GM12873 (cell line): ENCODE results near the gene R3HDM4.

ENCODE experiments used
- CTCF ChIP-seq: IDR thresholded peaks from 2 replicates; pipeline ENCODE4 v1.5.1; 2012; ENCODE audit warnings: low read depth, mild to moderate bottlenecking, moderate library complexity, low read length, control low read depth; ENCODE audit not compliant: insufficient read depth; ENCODE audit errors: missing control alignments

R3HDM4 gene

GRCh38 chr19:900302-901111 is 12.5 kb downstream of the R3HDM4 start:
- no peak for TF ChIP-seq CTCF

- no peak for TF ChIP-seq CTCF
These were observed 13.0 kb downstream of the R3HDM4 start for GRCh38 chr19:900043-900301.

DNA sequence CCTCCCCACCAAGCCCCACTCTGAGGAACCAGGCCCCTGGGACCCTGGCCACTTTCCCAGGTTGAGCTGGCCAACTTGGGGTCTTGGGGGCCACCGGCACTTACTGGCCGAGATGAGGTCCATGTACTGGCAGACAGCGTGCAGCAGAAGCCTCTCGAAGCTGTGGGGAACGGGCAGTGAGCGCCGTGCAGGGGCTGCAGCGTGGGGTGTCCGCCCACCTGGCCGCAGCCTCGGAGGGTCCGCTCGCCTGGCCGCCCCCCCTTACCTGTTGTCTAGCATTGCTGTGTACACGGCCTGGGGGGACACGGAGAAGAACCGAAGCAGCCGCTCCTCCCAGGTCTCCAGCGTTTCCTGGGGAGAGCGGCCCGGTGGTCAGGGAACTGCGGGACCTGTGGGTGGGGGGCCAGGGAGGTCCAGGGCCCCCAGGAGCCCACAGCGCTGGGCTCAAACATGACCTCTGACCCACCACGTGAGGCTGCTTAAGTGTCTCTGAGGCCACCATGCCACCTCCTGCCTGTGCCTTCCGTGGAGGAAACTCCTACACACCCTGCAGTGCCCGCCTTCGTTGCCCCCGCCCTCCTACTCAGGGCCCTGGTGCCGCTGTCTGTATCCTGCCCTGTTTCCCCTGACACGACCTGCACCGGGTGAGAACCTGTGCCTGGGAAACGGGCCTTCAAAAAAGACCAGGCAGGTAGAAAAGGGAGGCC is 13.5 kb downstream of the R3HDM4 start:
- no peak for TF ChIP-seq CTCF

- TF ChIP-seq CTCF = no peak
These were observed 14.4 kb downstream of the R3HDM4 start for GRCh38 chr19:898663-899062.

DNA sequence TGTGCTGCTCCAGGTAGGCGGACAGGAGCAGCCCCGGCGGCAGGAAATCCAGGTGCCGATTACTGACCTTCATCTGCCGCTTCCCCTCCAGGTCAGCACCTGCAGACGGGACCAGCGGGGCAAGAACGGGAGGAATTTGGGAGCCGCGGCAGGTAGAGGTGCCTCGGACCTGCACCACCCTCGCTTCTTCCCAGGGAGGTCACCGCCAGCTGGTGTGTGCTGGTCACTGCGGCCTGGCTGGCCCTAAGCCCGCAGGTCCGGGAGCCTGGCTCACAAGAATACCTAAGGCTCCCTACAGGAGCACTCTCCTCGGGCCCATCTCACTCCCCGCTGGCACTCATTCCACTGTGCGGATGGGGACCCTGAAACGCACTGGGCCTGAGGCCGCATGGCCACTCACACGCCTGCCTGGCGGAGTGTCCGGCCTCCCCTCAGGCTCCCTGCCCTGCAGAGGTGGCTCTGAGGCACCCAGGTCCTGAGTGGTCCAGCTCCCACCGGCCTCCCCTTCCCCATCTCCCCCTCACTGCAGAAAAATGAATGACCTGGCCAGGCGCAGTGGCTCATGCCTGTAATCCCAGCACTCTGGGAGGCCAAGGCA is 15.5 kb downstream of the R3HDM4 start:
- TF ChIP-seq CTCF = peak; percentile 18

DNA sequence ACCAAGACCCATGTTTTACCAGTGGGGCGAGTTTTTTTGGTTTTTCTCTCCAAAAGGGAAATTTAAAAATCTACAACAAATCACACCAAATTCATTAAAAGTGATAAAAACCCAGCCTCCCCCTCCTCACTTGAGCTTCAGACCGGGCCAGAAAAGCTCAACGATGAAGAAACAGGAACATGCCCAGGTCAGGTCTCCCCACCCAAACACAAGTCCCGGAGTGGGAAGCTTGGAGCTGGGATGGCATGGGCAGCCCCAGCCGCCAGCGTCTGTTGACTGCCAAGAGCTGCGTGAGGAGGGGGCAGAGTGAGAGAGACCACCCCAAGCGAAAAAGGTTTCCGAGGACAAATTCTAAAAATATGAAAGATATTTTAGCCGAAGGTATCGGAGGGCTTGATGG is 16.0 kb downstream of the R3HDM4 start:
- no peak for TF ChIP-seq CTCF

DNA sequence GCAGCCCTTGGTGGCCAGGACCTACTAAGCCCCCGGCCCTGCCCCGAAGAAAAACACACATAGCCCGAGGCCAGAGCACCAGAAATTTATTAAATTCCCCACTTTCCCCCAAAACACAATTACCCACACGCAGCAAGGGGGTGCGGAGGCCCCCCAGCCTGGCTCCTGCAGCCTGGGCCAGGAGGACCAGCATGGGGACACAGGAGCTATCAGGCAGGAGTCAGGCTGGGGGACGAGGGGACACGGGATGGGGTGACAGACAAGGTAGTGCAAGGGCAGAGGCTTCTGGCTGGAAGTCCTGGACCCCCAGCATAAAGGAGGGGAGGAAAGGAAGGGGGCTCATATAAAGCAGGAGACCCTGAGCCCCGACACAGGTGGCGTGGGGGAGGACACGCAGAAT is 16.6 kb downstream of the R3HDM4 start:
- TF ChIP-seq CTCF = no peak
